Stromal cell of bone marrow (primary cell): ENCODE measurements around the gene SMAD7.

Experiments used
- DNase-seq: peaks from one replicate; pipeline ENCODE4 v3.0.0-alpha.2; 2012; ENCODE audit warnings: low read depth

SMAD7 gene

DNA sequence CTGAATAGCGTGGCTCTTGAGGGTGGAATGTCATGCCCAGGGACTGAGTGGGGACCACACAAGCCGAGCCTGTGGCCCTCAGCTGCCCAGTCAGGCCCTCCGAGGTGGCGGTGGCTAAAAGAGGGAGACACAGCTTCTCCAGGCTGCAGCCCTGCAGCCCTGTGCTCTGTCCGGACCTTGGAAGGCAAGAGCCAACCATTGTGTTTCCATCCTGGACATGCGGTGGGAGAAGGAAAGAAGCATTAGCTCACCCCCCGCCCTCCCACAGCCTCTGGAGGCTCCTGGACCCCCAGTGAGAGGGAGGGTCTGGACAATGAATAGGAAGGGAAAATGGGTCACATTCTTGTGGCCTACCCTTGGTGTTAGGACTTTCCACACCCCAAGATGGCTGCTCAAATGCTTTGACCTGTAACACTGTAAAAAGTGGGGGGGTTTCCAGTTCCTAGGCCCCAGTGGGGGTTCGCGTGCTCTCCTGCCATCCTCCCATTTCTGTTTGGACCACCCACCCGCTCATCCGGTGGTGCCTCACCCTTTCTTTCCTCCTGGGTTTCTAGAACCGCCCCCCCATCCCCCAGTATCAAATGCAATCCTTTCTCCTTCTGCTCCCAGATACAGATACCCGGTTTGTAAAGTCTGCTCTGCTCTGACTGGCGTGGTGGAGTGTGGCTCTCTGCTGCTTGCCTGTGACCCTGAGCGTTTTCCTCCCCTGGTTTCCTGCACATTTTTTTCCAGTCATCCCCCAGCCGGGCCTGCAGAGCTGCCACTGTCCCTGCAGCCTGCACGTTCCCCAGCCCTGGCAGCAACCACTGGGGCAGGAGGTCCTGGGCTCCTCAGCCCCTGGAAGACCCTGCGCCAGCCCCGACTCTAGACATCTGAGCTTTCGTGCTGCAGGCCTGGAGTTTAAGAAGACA lies 36.3 kb upstream of the SMAD7 start:
- no peak for DNase-seq

DNA sequence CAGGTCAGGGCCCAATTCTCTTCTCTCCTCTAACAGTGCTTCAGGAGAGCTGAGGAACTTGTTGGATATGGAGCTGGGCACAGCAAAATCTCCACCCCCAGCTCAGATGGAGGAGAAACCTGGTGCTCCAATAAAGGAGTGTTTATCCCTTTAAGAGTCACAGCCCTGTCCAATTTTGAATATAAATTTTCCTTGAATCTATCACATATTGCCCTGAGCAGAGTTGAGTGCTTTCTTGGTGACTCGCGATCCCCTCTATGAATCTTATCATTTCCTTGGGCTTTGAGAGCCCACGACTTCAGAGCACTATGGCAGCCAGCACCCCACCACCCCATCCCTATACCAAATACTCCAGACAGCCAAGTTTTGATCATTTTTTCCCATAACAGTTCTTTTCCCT lies 34.4 kb upstream of the SMAD7 start:
- no peak for DNase-seq

DNA sequence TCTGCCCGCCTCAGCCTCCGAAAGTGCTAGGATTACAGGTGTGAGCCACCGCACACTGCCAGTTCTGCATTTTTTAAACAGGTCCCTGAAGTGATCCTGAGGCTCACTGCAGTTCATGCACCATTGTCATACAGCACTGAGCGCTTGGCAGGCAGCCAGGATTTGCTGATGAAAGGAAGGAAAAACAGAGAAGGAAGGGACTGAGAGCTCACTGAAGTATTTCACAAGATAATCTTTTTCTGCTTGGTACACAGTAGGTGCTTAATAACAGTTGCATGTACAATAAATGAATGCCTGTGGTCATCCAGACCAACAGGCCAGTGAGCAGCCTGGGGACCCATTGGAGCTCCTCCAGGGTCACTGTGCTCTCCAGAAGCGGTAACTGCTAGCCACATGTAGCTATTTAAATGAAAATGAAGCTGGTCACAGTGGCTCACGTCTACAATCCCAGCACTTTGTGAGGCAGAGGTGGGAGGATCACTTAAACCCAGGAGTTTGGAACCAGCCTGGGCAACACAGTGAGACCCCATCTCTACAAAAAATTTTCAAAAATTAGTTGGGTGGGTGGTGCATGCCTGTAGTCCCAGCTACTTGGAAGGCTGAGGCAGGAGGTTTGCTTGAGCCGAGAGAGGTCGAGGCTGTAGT lies 33.1 kb upstream of the SMAD7 start:
- no peak for DNase-seq

DNA sequence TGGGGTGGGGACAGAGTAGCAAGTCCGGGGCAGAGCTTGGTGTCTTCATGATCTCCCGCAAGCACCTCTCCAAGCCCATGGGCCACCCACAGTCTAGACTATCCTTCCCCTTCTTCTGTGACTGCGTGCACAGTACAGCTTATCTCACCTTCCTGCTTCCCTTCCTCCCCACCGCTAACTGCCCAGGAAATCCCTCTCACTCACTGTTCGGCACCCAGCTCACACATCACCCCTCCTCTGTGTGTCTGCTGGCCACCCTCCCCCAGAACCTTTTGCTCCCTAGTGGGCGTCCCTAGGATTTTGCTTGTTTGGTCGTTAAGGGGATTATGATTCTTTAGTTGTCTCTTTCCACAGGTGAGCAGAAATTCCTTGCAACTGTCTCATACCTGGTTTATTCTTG lies 31.5 kb upstream of the SMAD7 start:
- no peak for DNase-seq

DNA sequence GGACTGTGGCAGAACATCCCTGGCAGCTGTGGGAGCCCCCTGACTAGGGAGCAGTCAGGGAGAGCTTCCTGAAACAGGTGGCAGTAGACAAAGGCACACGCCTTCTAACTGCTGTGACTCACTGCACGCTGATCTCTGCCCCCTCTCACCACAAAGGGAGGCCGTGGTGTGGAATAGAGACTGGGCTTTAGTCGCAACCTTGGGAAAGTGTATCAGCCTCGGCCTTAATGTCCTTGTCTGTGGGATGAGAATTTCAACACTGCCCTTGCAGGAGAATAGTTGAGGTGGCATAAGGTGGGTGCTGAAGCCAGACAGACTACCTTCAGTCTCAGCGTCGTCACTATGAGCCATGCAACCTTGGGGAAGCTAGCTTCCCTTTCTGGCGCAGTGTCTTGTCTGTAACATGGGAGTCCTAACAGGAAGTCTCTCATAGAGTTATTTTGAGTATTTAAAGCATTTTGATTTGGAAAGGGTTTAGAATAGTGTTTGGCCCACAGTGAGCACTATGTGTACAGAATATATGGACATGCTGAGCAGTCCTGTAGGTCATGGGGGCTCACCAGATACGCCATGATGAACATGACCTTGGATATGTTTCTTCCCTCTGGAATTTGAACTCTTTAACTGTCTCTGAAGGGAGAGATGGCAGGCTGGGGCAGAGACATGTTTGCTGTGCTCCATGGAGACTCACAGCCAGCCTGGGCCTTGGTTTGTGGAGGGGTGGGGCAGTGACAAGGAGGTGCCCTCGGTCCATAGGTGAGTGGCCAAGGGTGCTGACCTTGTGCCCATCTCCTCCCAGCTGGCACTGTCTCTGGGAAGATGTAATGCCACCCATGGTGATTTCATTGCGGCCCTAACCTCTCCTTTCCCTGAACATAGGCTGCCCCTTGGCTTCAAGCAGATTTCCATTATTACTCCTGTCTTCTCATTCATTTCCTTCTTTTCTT lies 29.5 kb upstream of the SMAD7 start:
- DNase-seq: no peak

DNA sequence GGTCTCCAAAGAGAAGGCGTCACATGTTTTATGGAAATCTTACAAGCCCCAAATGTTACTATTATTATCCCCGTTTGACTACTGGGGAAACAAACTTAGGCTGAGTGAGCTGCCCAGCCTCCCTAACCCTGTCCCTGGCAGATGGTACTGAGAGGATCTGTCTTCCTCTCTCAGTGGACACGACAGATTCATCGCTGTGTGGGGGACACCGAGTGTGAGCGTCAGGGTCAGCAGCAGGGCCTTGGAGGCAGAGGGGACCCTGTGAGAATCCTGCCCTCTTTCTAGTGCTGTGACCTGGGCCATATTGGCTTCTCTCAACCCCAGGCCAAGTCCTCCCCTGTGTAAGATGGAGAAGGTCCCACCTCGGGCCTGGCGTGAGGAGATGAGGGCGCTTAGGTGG lies 27.1 kb upstream of the SMAD7 start:
- no peak for DNase-seq

DNA sequence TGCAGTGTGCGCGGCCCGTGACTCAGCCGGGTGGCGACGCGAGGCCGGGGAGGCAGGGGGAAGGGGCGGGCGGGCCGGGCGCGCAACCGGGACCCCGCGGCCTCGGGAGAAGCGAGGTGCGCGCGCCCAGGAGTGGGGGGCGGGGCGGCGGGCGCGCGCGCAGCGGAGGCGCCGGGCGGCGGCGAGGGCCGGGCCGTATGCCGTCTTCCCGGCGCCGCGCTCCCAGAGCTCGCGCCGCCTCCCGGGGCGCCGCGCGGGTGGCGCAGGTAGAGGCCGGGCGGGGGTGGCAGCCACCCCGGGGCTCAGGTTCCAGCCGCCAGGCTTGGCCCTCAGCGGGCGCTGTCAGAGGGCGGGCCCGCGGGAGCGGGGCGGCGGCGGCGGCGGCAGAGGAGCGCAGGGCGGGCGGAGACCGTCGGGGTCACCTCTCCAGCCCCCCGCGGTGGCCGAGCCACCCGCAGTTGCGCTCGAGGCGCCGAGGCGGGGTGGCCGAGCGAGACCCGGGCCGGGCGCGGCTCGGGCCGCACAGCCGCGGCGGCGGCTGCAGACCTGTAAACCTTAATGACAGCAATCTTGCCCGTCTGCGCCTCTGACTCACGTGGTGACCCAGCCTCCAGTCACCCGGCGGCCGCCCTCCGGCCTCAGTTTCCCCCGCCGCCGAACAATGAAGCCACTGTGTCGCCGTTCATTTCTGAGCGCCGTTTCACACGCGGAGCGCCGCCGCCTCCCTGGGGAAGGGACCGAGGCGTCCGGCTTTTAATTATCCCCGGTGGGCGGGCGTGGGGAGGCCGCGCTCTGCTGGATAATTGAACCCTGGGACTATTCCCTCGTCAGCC lies 25.3 kb upstream of the SMAD7 start:
- DNase-seq: no peak

DNA sequence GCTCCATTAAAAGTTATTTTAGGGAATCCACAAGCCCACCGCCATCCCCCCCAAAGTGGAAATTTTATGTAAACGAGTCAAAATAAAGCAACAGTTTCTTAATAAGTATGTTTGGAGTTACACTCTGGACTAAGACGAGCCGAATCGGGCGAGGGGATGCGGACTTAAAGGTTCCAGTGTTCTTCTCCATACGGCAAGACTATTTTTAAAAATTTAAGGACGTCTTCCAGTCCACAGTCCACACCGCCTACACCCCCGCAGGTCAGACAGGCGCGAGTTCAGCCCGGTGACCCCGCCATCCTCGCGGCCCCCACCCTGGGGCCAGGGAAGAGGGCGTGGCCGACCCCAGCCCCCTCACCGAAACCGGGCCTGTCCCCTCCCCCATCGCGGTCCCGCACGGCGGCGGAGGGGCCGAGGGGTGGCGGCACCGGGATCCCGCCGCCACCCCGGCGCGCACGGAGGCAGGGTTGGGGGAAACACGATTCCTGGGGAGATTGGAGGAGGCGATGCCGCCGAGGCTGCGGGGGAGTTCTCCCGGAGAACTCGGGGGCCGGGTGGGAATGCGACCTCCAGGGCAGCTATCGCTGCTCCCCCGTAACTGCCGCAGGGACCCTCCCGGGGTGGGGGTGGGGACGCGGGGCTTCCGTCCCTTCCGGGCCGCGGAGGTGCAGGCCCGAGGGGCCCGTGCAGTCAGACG lies 24.5 kb upstream of the SMAD7 start:
- no peak for DNase-seq

DNA sequence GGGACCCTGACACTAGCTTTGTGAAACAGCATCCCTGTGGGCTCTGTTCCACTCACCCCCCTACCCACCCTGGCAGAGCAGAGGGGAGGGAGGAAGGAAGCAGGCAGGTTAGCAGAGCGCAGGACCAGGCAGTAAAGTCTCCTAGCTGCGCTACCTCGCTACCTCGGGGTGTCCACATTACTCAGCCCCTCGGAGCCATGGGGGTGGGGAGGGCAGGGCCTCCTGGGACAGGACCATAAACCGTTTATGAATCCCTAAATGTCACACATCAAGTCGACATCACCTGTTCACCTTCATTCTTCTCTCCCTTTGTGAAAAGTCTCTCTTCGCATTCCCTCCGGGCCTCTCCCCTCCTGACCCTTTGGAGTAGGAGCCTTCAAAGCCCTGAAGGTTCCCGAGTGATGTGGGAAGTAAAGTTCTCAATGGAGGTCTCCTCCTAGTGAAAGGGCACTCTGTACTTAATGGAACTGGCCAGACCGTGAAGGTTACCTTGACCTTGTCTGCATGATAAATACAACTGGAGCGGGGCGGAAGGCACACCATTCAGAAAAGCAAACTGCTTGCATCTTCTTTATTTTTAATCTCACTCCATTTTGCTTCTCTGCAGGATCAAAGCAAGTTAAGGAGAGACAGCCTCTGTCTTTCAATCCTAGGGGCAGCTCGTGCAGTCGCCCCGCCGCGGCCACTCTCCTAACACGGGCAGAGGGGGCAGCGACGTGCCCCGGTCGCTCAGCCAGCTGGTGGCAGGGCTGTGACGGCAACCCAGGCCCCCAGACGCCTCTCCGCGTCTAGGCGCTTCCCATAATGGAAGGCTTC lies 23.7 kb upstream of the SMAD7 start:
- no peak for DNase-seq

DNA sequence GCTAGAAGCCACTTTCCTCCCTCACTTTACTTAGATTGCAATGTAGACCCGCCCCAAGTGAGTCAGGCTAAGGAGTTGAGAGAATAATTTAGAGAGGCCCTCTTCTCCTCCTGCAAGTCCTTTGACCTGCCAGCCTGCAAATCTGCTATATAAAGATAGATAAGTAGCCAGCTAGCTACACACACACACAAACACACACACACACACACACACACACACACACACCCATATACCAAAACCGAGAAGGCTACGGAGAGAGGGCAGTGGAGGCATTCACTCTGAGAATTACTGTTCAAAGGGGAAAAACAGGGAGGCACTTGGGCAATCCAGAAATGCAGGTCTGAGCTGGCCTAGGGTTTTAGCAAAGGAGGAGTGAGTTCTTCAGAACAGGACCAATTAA lies 23.0 kb upstream of the SMAD7 start:
- DNase-seq: no peak

DNA sequence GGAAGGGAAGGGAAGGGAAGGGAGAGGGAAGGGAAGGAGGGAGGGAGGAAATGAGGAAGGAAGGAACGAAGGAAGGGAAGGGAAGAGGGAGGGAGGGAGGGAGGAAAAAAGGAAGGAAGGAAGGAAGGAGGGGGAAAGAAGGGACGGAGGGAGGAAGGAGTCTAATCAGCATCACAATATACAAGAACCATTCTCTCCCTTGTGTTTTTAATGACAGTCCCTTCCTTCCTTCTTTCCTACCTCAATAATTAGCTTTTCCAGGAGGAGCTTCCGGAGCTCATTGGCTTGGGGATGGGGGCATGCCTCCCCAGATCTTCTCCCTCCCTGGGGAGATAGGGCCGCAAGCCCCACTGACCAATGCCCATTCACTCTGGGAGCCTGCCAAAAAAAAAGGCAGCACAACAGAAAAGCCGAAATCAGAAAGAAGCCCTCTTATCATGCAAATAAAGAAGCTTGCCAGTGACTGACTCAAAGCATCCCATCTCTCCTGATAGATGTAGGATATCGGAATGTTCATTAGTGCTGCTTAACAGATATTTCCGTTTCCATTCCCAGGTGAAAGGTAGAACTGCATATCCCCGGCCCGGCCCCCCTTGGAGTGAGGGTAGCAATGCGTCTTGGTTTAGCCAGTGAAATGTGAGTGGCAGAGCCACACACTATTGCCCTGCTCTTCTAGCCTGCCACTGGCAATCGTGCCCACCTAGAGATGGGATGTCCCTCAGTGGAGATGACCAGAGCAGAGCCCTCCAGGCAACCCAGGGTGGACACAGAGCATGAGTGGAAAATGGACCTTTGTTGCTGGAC lies 17.8 kb upstream of the SMAD7 start:
- DNase-seq: no peak

DNA sequence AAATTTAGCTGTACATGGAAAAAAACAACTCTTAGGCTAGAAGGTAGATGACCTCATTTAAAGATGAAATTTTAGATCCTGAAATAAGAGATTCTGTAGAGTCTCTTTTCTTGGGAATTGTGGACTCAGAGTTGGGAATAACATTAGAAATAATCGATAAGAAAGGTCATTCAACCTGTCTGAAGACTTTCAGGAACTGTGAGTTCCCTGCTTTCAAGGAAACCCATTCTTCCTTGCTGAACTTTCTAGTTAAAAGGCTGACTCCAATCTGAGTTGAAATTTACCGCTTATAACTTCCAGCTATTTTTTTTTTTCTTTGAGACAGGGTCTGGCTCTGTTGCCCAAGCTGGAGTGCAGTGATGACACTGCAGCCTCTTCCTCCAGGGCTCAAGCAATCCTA lies 16.8 kb upstream of the SMAD7 start:
- DNase-seq: no peak

DNA sequence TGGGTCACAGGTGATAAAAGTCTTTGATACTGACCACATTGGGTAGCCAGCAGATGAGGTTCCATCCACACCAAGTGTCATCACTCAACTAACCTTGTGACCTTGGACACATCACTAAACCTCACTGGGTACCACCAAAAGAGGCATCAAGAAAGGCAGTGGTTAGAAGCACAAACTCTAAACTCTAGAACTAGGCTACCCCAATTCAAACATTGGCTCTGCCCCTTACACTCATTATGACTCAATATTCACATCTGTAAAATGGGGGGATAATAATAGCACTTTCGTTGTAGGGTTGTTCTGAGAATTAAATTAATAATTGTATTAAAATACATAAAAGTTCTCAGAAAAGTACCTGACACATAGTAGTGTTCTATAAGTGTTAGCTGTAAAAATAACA lies 15.8 kb upstream of the SMAD7 start:
- DNase-seq: no peak

DNA sequence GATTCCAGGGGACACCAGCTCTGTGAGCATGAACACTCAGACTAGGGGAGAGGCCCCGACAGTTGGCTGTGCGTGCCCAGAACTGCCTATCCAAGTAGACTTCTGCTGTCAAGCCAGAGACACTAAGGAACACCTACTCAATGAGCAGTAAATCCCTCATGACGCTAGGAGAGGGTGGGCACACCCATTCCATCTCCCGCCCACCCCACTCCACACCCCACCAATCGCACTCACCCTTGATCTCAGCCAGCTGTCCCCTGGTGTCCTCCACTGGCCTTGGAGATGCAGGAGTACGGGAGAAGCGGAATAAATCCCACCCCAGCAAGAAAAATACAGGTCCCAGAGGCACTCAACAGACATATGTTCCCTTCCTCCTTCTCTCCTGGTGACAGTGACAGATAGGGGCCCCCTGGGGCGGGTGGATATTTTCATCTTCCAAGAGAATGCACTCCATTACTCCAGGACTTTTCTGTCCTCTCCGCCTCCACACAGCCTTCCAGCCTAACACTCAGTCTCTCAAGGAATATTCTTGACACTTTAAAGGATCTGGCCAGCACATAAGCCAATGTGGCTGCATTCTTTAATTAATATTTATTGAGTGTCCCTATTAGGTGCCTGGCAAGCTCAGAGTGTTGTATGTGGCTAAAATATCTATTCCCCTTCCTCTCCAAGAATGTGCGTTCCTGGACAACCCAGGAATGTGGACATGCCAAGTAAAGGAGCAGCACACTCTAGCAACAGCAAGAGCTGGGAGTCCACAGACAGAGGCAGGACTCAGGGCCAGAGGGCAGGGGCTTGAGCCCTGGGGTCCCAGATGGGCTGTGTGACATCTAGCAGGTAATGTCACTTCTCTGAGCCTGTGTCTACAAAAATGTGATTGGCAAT lies 13.1 kb upstream of the SMAD7 start:
- no peak for DNase-seq

DNA sequence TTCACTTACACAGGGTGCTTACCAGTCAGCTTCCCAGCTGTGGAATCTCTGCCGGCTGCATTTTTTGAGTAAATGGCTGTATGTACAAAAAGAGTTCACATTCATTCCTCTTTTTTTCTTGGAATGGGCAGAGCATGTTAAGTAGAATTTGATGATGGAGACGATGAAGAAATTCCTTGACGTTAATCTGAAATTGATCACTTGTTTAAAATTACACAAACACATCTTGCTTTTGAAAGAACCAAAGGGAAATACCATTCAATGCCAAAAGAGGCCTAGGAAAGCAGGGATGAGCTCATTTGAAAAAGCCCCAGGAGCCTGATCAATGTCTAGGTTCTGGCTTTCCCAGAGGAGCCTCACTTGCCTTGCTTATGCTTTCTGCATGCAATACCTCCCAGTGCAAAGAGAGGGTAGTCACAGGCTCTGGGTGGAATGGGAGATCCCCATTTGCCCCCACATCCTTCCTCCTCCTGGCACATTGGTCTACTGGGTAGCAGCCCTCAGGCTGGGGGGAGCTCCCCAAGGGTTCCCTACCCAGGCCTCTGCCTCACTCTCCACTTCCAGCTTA lies 12.3 kb upstream of the SMAD7 start:
- DNase-seq: no peak

DNA sequence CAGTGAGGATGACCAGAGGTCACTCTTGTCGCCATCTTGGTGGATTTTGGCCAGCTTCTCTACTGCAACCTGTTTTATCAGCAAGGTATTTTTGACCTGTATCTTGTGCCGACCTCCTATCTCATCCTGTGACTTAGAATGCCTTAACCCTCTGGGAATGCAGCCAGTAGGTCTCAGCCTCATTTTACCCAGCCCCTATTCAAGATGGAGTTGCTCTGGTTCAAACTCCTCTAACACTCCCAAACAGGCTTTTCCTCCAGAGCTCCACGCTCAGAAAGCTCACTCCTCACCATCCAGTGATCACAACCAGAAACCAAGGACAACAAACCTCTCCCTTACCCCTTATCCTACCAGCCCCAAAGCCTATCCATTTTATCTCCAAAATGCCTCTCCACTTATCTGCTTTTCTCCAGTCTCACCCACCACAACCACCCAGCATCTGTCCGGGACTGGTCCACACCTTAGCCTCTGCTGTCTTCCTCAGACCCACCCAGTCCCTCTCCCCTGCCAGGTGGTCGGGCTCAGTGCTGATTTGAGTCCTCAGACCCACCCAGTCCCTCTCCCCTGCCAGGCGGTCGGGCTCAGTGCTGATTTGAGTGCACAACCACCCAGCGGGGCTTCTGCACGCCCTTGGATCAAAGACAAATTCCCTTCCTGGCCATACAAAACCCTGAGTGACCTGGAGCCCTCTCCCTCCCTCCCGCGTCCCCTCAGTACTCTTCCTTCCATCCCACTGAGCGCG lies 11.7 kb upstream of the SMAD7 start:
- no peak for DNase-seq

DNA sequence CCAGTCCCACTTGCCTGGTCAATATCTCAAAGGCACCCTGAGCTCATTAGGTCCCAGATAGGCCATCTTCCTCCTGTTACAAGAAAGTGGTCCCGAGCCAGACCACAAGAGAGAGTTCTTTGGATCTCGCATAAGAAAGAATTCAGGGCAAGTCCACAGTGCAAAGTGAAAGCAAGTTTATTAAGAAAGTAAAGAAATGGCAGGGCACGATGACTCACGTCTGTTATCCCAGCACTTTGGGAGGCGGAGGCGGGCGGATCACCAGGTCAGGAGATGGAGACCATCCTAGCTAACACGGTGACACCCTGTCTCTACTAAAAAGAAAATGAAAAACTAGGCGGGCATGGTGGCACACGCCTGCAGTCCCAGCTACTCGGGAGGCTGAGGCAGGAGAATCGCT lies 10.8 kb upstream of the SMAD7 start:
- no peak for DNase-seq
